ENCODE data around the gene PDIA2. TPM values are rescaled to one million over a fixed set of nuclear protein-coding genes. Genes with fewer than 3 reads are reported as not detected.
A peak's percentile ranks its signal among the peaks of the same experiment; 100 is the strongest.

PDIA2 gene
- total and polyA plus RNA-seq, 10 of the 15 experiments (the other 5 are each of a cell fraction or from before 2014, with no cell fraction given) = 0.11 to 0.36 TPM; not detected in 8

- H3K4me1 ChIP-seq (ENCODE audit: control insufficient read depth, insufficient read depth, low read length) = peaks cover 27% of the 10 kb centered on the region
- H3K4me3 ChIP-seq = peak overlapping the region; percentile 68
- H3K79me2 ChIP-seq (ENCODE audit: control insufficient read depth, insufficient read depth, low read length) = peaks cover 19% of the 10 kb centered on the region
- 24% methylated on average over 55 of the region's 55 CpGs for WGBS (ENCODE audit: insufficient coverage, insufficient replicate concordance, low lambda C conversion rate, missing lambda C conversion rate)
- RAD21 ChIA-PET (ENCODE audit: unreplicated experiment) = interaction anchor here (1.1 kb wide), 1 partner anchor 24 kb away, joined by 4 read pairs; no protein-coding TSS in a partner anchor
- CTCF ChIA-PET = interaction anchor here (0.8 kb wide), 1 partner anchor 24 kb away, joined by 3 read pairs; no protein-coding TSS in a partner anchor
- H2AFZ ChIP-seq (ENCODE audit: control insufficient read depth, low read depth, low read length) = peak overlapping the region; percentile 81
- peak overlapping the region; percentile 69 for H3K27ac ChIP-seq (ENCODE audit: control insufficient read depth, insufficient read depth)
- peak; percentile 61 for FAIRE-seq
- no TSS peak for BruUV-seq (replicated peaks)
- POLR2A ChIA-PET = no interaction called here
- H3K9ac ChIP-seq (ENCODE audit: control insufficient read depth, insufficient read depth, low read length) = peak overlapping the region; percentile 51
- no peaks in the 10 kb centered on the region for H4K20me1 ChIP-seq (ENCODE audit: control insufficient read depth, insufficient read depth)
- intact Hi-C loops (cut with micrococcal nuclease; ENCODE audit: unreplicated experiment) = no loop called here
- DNase-seq (ENCODE audit: low read depth, low spot score) = no peak
- H3K9me3 ChIP-seq (replicated peaks; ENCODE audit: control insufficient read depth, insufficient read depth, low read length) = no peaks in the 10 kb centered on the region
- no peaks in the 10 kb centered on the region for H3K27me3 ChIP-seq (replicated peaks in 1 of 2; ENCODE audit: control insufficient read depth in 2 of 2, insufficient read depth in 2 of 2, low read length in 1 of 2)
- in situ Hi-C loops (cut with MboI) = no loop called here
- SMC1A ChIA-PET (ENCODE audit: uncharacterized antibody, unreplicated experiment) = interaction anchor here (1.2 to 2.5 kb wide), 2 partner anchors 25 to 97 kb away, joined by 3 to 9 read pairs; no protein-coding TSS in a partner anchor
- peaks cover 0 to 1% of the 10 kb centered on the region in 2 experiments; a peak in 2 of 4 replicates for H3K36me3 ChIP-seq (ENCODE audit: control insufficient read depth in 2 of 2, insufficient read depth in 2 of 2, low read length in 1 of 2)
- ATAC-seq = peak; percentile 87
- peak overlapping the region; percentile 97 for H3K4me2 ChIP-seq (ENCODE audit: control insufficient read depth, insufficient read depth)
- TF ChIP-seq YY1 (IDR thresholded peaks at IDR 0.05; ENCODE audit: low read depth, low read length) = peak; percentile 51; the same call in 1 of the 2 replicates
- no peak for TF ChIP-seq USF2 (IDR thresholded peaks at IDR 0.05; ENCODE audit: borderline replicate concordance, low read depth, low read length)
- TF ChIP-seq FOS (IDR thresholded peaks at IDR 0.05; ENCODE audit: borderline replicate concordance, extremely low read depth, insufficient read length) = no peak
- peak in 1 of 3 experiments; percentile 12; a peak in 1 of 6 replicates for TF ChIP-seq CTCF (IDR thresholded peaks at IDR 0.05 in 2 of 3, conservative IDR thresholded peaks at IDR 0.05 in 1 of 3; ENCODE audit: control insufficient read depth in 2 of 3, extremely low read depth in 1 of 3, insufficient read depth in 1 of 3, low read depth in 3 of 3, low read length in 3 of 3)
- TF ChIP-seq SP1 (IDR thresholded peaks at IDR 0.05; ENCODE audit: low read depth, low read length) = peak; percentile 31
- no peak for TF ChIP-seq SREBF1 (IDR thresholded peaks at IDR 0.05; ENCODE audit: low read length)
- TF ChIP-seq TCF3 (IDR thresholded peaks at IDR 0.05; ENCODE audit: borderline replicate concordance, insufficient read depth, low read depth, low read length) = 0 out of 2 replicates have a peak, but pooled peaks have one; percentile 50
- TF ChIP-seq IKZF1 (conservative IDR thresholded peaks at IDR 0.05) = peak; percentile 57
- TF ChIP-seq BHLHE40 (IDR thresholded peaks at IDR 0.05; ENCODE audit: borderline replicate concordance in 1 of 2, low read depth in 2 of 2, low read length in 1 of 2) = peak; percentile 49 to 82; a peak in 3 of 4 replicates
- TF ChIP-seq EGR1 (IDR thresholded peaks at IDR 0.05; ENCODE audit: borderline replicate concordance in 1 of 2, low read depth in 2 of 2, low read length in 2 of 2) = peak in 1 of 2 experiments; percentile 36; a peak in 1 of 3 replicates
- no peak for TF ChIP-seq ZNF622 (IDR thresholded peaks at IDR 0.05)
- TF ChIP-seq NFXL1 (IDR thresholded peaks at IDR 0.05; ENCODE audit: borderline replicate concordance) = no peak
- TF ChIP-seq TCF7 (IDR thresholded peaks at IDR 0.05; ENCODE audit: borderline replicate concordance) = no peak
- no peak for TF ChIP-seq MXI1 (IDR thresholded peaks at IDR 0.05; ENCODE audit: low read depth, low read length)
- peak; percentile 82 for TF ChIP-seq RUNX3 (IDR thresholded peaks at IDR 0.05; ENCODE audit: low read length)
- TF ChIP-seq MTA3 (IDR thresholded peaks at IDR 0.05; ENCODE audit: borderline replicate concordance, low read length) = no peak; the same call in 1 of the 2 replicates
- no peak for TF ChIP-seq IRF5 (IDR thresholded peaks at IDR 0.05; ENCODE audit: borderline replicate concordance)
- TF ChIP-seq CREM (IDR thresholded peaks at IDR 0.05; ENCODE audit: low read depth) = peak; percentile 29; the same call in 1 of the 2 replicates
- TF ChIP-seq GATAD2B (conservative IDR thresholded peaks at IDR 0.05; ENCODE audit: low read depth) = 0 out of 2 replicates have a peak, but pooled peaks have one; percentile 11
Observed at GRCh38 chr16:324451-325334, 41.7 kb downstream of the PDIA2 start.
